Prostate gland (tissue), 2 donors: ENCODE data around the gene PXMP4. TPM values are rescaled to one million over a fixed set of nuclear protein-coding genes. Genes with fewer than 3 reads are reported as not detected.

ENCODE experiments used
- DNase-seq: peaks from one replicate; pipeline ENCODE4 v3.0.0-alpha.2; 2019; ENCODE audit warnings: low spot score
- H3K27ac ChIP-seq, 2 donors: fragments of 200-600 bp; sonication (generic); 2 replicates each; pipeline ENCODE4 v1.5.1; 2017 to 2019
- H3K27me3 ChIP-seq: fragments of 200-600 bp; sonication (generic); replicated peaks from 2 replicates; pipeline ENCODE4 v1.5.1; 2019; ENCODE audit not compliant: insufficient read depth
- H3K36me3 ChIP-seq, 2 donors: fragments of 200-600 bp; sonication (generic); 1 replicate in 1 of 2; 2 replicates in 1 of 2; pipeline versions ENCODE4 v1.5.1 to v1.8.1; 2017 to 2019
- H3K4me1 ChIP-seq: fragments of 200-600 bp; sonication (generic); replicated peaks from 2 replicates; pipeline ENCODE4 v1.5.1; 2019
- H3K4me3 ChIP-seq, 2 donors: fragments of 200-600 bp; sonication (generic); 2 replicates each; pipeline ENCODE4 v1.5.1; 2017 to 2019
- H3K9me3 ChIP-seq: fragments of 200-600 bp; sonication (generic); 2 replicates; pipeline ENCODE4 v1.5.1; 2017
- CTCF ChIP-seq, 4 experiments: fragments of 200-600 bp in 2 of 4; fragments of 450-650 bp in 2 of 4; sonication (generic) in 2 of 4; IDR thresholded peaks; 1 replicate in 3 of 4; 2 replicates in 1 of 4; pipeline ENCODE4 v1.5.1; 2016 to 2019; ENCODE audit warnings: antibody characterized with exemption in 4 of 4, mild to moderate bottlenecking in 2 of 4, moderate library complexity in 2 of 4
- POLR2A ChIP-seq: fragments of 450-650 bp; IDR thresholded peaks from one replicate; pipeline ENCODE4 v1.6.1; 2016; ENCODE audit warnings: antibody characterized with exemption, mild to moderate bottlenecking
- POLR2AphosphoS5 ChIP-seq: sonication (generic); formaldehyde crosslinking; IDR thresholded peaks from one replicate; pipeline ENCODE4 v1.6.1; 2017; ENCODE audit warnings: antibody characterized with exemption
- WGBS: methylation state at CpG from one replicate; pipeline ENCODE4 v1.1.5; 2018; 5-methylcytosine and 5-hydroxymethylcytosine counted together
- intact Hi-C: fragments of 100-400 bp; cut with DNase I; formaldehyde crosslinking; loops from one replicate; pipeline ENCODE4 v1.14.2; 2022
- total RNA-seq, 2 donors: library from RNA; depleted of rRNA; stranded (reverse); fragments of >200 nt; gene quantifications; one replicate each; pipeline ENCODE4 v1.1.0, GENCODE V29; 2016

The PXMP4 gene
- total RNA-seq, 2 donors from 2014 or later: 13.3 to 25.5 TPM

GRCh38 chr20:33680686-33681085 lies 39.4 kb downstream of the PXMP4 start:
- no peaks in the 10 kb centered on the region for H3K27me3 ChIP-seq
- intact Hi-C loops: no loop called here
- 97% methylated on average over 2 of the region's 2 CpGs for WGBS
- no peaks in the 10 kb centered on the region for H3K9me3 ChIP-seq
- H3K4me1 ChIP-seq: no peaks in the 10 kb centered on the region
- DNase-seq: no peak
- no peaks in the 10 kb centered on the region for H3K36me3 ChIP-seq
- no peak overlapping the region for H3K27ac ChIP-seq
- TF ChIP-seq POLR2AphosphoS5 (no peak), CTCF (IDR thresholded peaks at IDR 0.05) (no peak), POLR2A (no peak)
- no peak overlapping the region for H3K4me3 ChIP-seq

GRCh38 chr20:33679758-33680485 lies 40.2 kb downstream of the PXMP4 start:
- Histone ChIP-seq H3K36me3 (no peaks in the 10 kb centered on the region), H3K4me1 (no peaks in the 10 kb centered on the region), H3K27me3 (no peaks in the 10 kb centered on the region), H3K4me3 (no peak overlapping the region), H3K9me3 (no peaks in the 10 kb centered on the region), H3K27ac (no peak overlapping the region)
- WGBS: 86% methylated on average over 19 of the region's 20 CpGs
- TF ChIP-seq POLR2AphosphoS5: no peak
- TF ChIP-seq CTCF (IDR thresholded peaks at IDR 0.05): no peak
- TF ChIP-seq POLR2A: no peak
- intact Hi-C loops: loop anchor here (5.0 kb wide), 1 partner anchor 52 kb away; the partner anchor contains the start of gene ZNF341
- DNase-seq: no peak

GRCh38 chr20:33677991-33678702 lies 42.0 kb downstream of the PXMP4 start:
- H3K36me3 ChIP-seq: no peaks in the 10 kb centered on the region
- WGBS: 75% methylated on average over 15 of the region's 15 CpGs
- intact Hi-C loops: loop anchor here (5.0 kb wide), 1 partner anchor 54 kb away; the partner anchor contains the start of gene ZNF341
- H3K9me3 ChIP-seq: no peaks in the 10 kb centered on the region
- H3K27ac ChIP-seq: no peak overlapping the region
- no peak for DNase-seq
- no peaks in the 10 kb centered on the region for H3K4me1 ChIP-seq
- TF ChIP-seq POLR2A (no peak), CTCF (IDR thresholded peaks at IDR 0.05) (no peak), POLR2AphosphoS5 (no peak)
- H3K27me3 ChIP-seq: no peaks in the 10 kb centered on the region
- H3K4me3 ChIP-seq: no peak overlapping the region

DNA sequence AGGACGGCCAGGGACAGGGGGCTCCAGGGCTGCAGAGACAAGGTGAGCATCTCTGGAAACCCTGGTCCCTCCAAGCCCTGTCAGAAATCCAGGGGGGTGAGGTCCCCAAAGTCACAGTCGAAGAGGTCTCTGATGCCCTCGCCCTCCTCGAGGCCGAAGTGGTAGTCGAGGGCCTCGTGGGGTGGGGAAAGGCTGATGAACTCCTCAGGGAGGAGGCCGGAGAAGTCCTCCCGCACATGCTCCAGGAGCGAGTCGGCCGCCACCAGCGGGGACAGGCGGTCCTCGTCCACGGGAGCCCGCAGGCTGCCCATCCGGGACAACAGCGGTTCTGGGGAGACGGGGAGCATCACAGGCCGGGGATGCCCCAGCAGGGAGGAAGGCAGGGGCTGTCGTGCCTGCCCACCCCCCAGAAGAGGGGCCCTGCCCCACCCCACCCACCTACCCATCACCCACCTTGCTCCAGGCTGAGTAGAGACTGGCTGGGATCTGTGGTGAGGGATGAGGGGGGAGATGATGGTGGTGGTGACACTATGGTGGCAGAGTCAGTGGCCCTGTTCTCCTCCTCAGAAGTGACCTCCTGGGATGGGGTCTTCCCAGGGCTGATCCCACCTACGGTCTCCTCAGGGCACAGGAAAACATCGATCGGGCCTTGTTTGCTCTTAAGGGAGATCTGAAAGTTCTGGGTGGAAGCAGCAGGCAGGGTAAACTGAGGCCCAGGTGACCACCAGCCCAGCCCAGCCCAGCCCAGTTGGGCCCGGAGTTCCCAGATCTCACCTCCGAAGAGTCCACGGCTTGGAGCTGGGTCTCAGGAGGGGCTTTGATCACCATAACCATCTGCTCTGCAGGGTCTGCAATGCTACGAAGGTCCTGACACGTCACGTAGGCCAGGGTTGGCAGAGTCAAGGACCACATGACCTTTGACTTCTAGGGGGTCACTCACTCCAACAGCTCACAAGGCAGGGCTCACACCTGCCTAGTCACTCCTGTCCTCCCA lies 43.2 kb downstream of the PXMP4 start:
- H3K27me3 ChIP-seq: no peaks in the 10 kb centered on the region
- H3K4me1 ChIP-seq: peaks cover 5% of the 10 kb centered on the region
- no peak for TF ChIP-seq CTCF (IDR thresholded peaks at IDR 0.05)
- no peak for TF ChIP-seq POLR2A
- TF ChIP-seq POLR2AphosphoS5: no peak
- peak overlapping the region; percentile 90 to 92 for H3K27ac ChIP-seq
- H3K36me3 ChIP-seq: no peaks in the 10 kb centered on the region
- no peak for DNase-seq
- no peak overlapping the region for H3K4me3 ChIP-seq
- intact Hi-C loops: loop anchor here (5.0 kb wide), 1 partner anchor 55 kb away; the partner anchor contains the start of gene ZNF341
- H3K9me3 ChIP-seq: no peaks in the 10 kb centered on the region
- 90% methylated on average over 31 of the region's 31 CpGs for WGBS
